A673 (cell line): ENCODE data around the gene FKBP1C.

Source experiments
- EZH2 ChIP-seq: fragments of 200-600 bp; sonication (generic); IDR thresholded peaks from 2 replicates; pipeline ENCODE4 v1.6.1; 2017; ENCODE audit warnings: borderline replicate concordance, low read depth, mild to moderate bottlenecking, mixed read lengths, antibody characterized with exemption, low read length; ENCODE audit not compliant: poor library complexity, severe bottlenecking
- TF ChIP-seq, protein P1 (sequence below): fragments of 300-800, 200-600 bp; sonication (generic); conservative IDR thresholded peaks from 2 replicates; pipeline ENCODE4 v1.5.1; 2017; ENCODE audit warnings: low read depth, mild to moderate bottlenecking, antibody characterized with exemption, low read length, moderate library complexity, mixed read lengths

DNA sequence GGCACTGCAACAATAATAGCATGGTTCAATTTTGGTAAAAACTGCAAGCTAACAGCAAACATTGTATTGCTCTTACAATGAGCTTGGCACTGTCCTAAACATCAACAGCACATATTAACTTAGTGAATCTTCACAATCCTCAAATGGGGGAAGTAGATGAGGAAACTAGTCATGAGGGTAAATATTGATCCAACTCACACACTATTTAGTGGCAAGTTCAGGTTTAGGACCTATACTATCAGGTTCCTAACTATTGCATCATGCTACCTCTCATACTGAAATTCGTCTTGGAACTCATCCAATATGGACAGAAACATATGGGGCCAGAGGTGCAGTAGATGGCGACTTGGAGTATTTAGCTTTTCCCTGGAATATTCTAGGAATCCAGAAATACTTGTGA is 34.2 kb downstream of the FKBP1C start:
- no peak for TF ChIP-seq EZH2
- TF ChIP-seq, protein P1, sequence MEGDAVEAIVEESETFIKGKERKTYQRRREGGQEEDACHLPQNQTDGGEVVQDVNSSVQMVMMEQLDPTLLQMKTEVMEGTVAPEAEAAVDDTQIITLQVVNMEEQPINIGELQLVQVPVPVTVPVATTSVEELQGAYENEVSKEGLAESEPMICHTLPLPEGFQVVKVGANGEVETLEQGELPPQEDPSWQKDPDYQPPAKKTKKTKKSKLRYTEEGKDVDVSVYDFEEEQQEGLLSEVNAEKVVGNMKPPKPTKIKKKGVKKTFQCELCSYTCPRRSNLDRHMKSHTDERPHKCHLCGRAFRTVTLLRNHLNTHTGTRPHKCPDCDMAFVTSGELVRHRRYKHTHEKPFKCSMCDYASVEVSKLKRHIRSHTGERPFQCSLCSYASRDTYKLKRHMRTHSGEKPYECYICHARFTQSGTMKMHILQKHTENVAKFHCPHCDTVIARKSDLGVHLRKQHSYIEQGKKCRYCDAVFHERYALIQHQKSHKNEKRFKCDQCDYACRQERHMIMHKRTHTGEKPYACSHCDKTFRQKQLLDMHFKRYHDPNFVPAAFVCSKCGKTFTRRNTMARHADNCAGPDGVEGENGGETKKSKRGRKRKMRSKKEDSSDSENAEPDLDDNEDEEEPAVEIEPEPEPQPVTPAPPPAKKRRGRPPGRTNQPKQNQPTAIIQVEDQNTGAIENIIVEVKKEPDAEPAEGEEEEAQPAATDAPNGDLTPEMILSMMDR = no peak
